Hepatocyte (in vitro differentiated cells): ENCODE results near the gene CCDC102B.

Experiments
- CTCF ChIP-seq: fragments of 200-600 bp; sonication (generic); IDR thresholded peaks from 2 replicates; pipeline ENCODE4 v1.5.1; 2016; ENCODE audit warnings: antibody characterized with exemption, mild to moderate bottlenecking; ENCODE audit not compliant: poor library complexity
- EZH2phosphoT487 ChIP-seq: fragments of 200-600 bp; sonication (generic); IDR thresholded peaks from one replicate; pipeline ENCODE4 v1.6.1; 2018; ENCODE audit warnings: antibody characterized with exemption, mild to moderate bottlenecking, low read depth, moderate library complexity; ENCODE audit not compliant: unreplicated experiment, severe bottlenecking

- TF ChIP-seq CTCF, result no peak
- no peak for TF ChIP-seq EZH2phosphoT487
Measured at GRCh38 chr18:68972176-68972575, 174.3 kb downstream of the CCDC102B start.
